Thyroid gland (tissue), 4 donors: ENCODE data around the gene ZNF541.

Experiments
- CTCF ChIP-seq, 6 experiments: fragments of 200-600 bp in 3 of 6; fragments of 450-650 bp in 3 of 6; sonication (generic) in 3 of 6; IDR thresholded peaks; one replicate each; pipeline ENCODE4 v1.5.1; 2016 to 2019; ENCODE audit warnings: antibody characterized with exemption in 6 of 6, mild to moderate bottlenecking in 2 of 6, inconsistent platforms in 1 of 6, moderate library complexity in 1 of 6
- POLR2A ChIP-seq, 2 donors: fragments of 450-650 bp; IDR thresholded peaks; one replicate each; pipeline ENCODE4 v1.6.1; 2017; ENCODE audit warnings: antibody characterized with exemption in 2 of 2, mild to moderate bottlenecking in 2 of 2, moderate library complexity in 1 of 2

DNA sequence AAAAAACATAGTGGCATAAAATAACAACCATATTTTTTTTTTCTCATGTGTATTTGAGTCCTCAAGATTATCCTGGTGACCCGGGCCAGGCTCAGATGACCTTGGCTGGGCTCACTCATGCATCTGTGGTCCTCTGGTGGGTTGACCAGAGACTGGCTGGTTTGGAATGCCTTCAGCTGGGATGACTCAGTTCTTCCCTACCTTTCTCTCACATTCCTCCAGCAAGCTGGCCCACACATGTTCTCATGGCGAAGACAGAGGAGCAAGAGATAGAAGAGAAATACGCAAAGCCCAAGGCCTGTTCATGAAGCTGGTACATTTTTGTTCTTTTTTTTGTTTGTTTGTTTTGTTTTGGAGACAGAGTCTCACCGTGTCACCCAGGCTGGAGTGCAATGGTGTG lies 14.3 kb upstream of the ZNF541 start:
- TF ChIP-seq CTCF (IDR thresholded peaks at IDR 0.05) (no peak), POLR2A (IDR thresholded peaks at IDR 0.05) (no peak)
